GF-D8 (cell line): Measurements from ENCODE around the gene CCDC144A.
"Not testable (repeated sequence)": the region's sequence is repeated elsewhere in the genome, so short reads cannot be mapped to it uniquely, and the experiment has no call there.

Experiments used
- DNase-seq: peaks from one replicate; lab custom pipeline; 2025; lab: John Stamatoyannopoulos, UW

CCDC144A gene

DNA sequence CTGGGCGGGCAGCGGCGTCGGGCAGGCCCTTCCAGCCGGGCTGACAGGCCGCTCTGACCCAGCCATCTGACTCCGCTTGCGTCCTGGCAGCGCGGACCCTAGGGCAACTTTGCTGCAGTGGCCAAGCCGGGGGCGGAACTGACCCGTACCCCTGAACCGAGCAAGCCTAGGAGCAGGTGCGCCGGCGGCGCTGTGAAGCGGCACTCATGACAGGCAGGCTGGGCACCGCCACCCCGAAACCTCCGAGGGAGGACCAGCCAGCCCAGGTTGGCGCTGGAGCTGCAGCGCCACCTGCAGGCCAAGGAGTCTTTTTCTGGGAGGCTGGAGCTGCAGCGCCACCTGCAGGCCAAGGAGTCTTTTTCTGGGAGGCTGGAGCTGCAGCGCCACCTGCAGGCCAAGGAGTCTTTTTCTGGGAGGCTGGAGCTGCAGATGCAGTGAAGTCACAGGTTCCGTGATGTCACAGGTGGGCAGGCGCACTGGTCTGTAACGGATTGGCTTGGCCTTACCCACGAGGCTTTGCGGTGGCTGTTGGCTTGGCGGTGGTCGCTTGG, at the start of gene CCDC144A:
Gene CCDC144A (plus strand): TSS at position 511 of the 551 bp plus-strand sequence. CDS start 160 bp downstream, outside the sequence.
- not testable (repeated sequence) for DNase-seq

DNA sequence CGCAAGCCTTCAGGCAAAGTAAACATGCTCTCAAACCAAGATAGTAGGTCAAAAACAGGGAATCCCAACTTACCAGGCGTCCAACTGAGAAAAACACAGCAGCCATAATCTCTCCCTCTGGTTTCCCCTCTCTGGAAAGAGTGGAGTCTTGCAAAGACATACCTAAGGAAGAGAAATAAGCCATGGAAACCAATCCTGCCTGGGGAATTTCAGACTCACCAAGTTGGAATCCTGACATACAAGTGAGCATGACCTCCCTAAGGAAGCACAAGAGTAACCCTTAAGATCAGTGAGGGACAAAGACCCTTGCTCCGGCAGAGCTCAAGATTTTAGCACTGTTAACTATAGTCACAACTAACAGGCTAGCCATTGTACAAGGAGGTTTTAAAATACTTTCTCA, 40.5 kb upstream of the CCDC144A start:
- DNase-seq, result no peak

- DNase-seq, result no peak
Measured at GRCh38 chr17:16652252-16652651, 37.8 kb upstream of the CCDC144A start.

DNA sequence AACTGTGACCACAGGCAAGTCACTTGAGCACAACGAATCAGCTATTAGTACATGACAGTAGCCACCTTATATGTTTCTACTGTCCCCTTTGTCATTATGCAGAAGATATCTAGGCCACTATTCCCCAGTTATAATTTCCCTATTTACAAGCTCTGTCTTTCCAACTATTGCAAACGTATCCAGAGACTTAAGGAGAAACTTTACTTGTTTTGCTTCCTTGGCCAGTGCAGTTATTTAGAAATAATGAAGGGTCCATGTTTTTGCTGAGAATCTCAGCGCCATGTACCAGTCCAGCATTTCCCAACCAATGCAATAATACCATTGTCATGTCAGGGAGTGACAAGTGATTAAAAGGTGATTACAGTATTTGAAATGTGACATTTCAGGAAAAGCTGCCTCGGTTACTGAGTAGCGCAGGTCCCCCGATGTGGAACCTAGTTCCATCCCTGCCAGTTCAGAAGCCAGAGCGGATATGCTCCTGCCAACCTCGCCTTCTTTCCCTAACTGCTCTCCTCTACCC, 37.1 kb upstream of the CCDC144A start:
- no peak for DNase-seq

GRCh38 chr17:16653367-16654041, 36.5 kb upstream of the CCDC144A start, which contains the start of gene ZNF624:
Gene ZNF624 (minus strand): TSS chr17:16653850.
- DNase-seq, result peak; percentile 64

DNA sequence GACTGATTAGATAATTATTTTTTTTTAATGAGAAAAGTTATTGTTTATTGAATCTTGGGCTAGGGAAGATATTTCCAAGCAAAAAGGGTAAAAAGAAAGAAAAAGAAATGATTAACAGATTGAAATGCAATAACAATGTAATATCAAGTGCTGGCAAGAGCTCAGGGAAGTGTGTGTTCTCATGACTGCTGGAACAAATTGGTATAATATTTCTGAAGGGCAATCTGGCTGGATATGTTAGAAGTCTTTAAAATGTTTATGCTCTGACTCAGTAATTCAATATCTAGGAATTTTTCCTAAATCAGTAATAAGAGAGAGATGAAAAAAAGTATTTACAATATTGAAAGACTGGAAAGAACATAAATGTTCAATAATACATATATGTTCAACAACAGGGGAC, 28.8 kb upstream of the CCDC144A start:
- no peak for DNase-seq

- no peak for DNase-seq
Measured at GRCh38 chr17:16662936-16663335, 27.1 kb upstream of the CCDC144A start.

GRCh38 chr17:16666553-16666906, 23.5 kb upstream of the CCDC144A start:
- DNase-seq, result not testable (repeated sequence)

GRCh38 chr17:16666907-16667636, 23.0 kb upstream of the CCDC144A start:
- DNase-seq, result not testable (repeated sequence)

DNA sequence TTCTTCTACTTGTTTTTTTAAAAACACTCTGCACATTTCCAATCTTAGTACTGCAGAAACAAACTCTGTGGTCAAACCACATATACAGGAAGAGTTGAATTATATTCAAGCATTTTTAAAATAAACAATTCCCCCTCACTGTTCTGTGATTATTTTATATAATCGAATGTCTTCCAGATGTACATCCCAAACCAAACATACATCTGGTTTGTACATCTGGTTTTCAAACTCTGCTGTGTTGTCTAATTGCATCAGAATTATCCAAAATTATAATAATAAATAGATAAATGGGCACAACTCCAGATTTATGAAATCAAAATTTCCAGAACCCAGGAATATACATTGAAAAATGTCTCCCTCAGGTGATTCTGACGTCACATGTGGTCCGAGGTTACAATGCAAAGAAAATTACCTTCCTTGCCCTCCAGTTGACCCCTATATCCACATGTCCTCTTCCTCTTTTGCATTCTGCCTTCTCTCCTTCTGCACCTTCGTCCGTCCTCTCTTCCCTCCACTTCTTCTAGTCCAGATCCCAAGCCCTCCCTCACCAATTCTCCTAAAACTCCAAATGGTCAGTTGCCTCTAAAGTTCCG, 13.3 kb upstream of the CCDC144A start:
- DNase-seq, result no peak

- DNase-seq, result not testable (repeated sequence)
Measured at GRCh38 chr17:16683290-16684138, 6.5 kb upstream of the CCDC144A start.

DNA sequence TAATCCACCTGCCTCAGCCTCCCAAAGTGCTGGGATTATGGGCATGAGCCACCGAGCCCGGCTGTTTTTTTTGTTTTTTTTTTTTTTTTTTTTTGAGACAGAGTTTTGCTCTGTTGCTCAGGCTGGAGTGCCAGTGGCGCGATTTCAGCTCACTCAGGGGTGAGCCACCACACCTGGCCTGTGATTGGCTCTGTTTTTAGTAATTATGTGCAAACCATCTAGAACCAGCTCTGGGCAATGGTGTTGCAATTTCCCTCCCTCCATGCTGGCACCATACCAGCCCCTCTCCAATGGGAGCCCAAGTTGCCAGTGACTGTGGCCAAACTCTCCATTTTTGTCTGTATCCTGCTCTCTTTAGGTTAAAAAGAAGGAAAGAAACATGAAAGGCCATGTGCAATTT, 4.0 kb upstream of the CCDC144A start:
- DNase-seq, result not testable (repeated sequence)

GRCh38 chr17:16687151-16687550, 2.9 kb upstream of the CCDC144A start:
- DNase-seq, result not testable (repeated sequence)

- DNase-seq, result not testable (repeated sequence)
Measured at GRCh38 chr17:16690447-16690846, 406 bp downstream of the CCDC144A start.

DNA sequence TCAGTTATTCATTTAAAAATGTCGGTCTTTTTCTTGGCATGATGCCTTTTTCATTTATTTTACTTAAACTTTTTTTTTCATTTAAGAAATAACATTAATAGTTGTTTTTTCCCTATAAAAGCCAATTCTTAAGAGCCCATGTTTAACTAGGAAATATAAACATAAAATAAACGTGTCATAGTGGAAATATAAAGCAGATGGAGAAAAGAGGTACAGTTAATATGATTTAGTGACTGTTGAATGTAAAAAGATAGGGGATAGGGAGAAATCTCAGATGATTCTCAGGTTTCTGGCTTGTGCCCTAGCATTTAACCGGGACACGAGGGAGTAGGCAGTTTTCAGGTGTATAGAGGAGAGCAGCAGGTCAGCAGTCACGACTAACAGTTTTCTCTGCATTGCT, 7.6 kb downstream of the CCDC144A start:
- DNase-seq, result not testable (repeated sequence)

DNA sequence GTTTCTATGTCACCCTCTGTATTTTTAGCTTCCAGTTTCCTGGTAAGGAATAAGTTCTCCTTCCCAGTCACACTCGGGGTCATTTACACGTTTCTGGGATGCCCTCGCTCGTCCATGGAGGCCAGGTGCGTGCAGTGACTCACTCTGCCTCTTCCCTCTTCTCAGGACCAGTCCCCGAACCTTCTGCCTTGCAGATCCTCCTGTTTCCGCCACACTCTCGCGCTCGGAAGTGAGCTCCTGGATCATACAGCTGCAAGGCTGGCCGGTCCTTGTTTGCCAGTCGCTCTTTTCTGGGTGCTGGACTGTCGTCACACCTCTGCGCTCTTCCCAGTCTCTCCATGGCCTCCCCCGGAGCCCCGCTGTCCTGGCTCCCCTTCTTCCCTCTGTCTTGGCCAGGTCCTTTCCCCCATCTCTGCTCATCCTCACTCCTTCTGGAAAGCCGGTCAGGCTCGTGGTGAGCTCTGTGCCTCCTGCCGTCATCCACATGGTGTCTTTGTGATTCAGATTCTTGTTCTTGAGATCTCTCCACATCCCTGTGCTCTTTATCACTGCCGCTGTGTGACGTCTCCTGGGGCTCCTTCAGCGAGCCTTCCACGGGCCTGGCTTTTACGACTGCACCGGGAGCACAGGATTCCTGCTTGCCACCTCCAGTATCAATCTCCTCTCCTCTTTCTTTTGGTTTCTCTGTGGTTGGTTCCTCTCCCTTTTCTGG, 55.6 kb downstream of the CCDC144A start:
- not testable (repeated sequence) for DNase-seq

- DNase-seq, result not testable (repeated sequence)
Measured at GRCh38 chr17:16746571-16746970, 56.5 kb downstream of the CCDC144A start.

DNA sequence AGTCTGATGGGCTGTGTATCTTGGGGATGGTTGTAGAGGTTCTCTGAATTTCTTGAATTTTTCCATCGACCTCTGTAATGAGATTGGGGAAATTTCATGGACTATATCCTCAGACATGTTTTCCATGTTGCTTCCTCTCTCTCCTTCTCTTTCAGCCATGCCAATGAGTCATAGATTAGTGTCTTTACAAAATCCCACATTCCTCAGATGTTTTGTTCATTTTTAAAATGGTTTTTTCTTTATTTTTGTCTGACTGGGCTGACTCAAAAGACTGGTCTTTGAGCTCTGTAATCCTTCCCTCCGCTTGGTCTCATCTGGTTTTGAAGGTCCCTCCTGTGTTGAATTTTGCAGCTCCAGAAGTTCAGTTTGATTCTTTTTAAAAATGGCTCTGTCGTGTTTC, 60.5 kb downstream of the CCDC144A start:
- DNase-seq, result not testable (repeated sequence)

DNA sequence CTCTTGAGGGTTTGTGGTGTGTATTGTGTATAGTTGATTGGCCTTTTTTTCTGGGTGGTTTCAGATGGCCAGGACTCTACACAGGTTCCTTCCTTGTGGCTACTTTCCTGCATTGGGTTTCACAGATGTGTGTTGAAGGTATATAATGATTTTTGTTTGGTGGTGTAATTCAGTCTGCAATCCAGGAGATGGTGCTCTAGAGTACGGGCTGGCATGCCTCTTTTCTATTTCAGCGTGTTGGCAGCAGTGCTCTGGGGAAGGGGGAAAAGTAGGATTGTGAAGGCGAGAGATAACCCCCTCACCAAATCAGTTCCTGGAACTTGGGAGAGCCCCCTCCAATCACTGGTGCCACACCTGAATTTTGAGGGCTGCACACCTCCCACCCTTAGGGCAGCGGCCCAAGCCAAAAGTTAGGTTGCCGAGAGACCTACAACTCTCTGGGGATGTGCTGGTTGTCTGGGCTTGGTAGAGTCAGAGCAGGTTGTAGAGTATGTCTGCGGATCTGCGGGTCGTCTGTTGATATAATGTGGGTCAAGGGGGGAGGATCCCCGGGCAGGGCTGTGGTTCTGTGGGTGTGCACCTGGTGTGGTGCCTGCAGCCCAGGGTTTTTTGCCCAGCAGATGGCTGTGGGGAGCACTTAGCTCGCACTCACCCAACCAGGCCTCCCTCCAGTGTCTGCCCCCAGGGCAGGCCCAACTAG, 61.3 kb downstream of the CCDC144A start:
- DNase-seq, result not testable (repeated sequence)

DNA sequence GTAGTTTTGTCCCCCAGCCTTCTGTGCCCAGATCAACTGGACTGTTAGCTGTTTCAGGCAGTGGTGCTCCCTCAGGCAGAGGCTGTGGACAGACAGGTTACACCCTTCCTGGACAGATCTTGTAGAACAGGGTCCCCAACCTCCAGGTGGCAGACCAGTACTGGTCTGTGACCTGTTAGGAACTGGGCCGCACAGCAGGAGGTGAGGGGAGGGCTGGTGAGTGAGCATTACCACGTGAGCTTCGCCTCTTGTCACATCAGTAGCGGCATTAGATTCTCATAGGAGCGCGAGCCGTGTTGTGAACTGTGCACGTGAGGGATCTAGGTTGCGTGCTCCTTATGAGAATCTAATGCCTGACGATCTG, 61.9 kb downstream of the CCDC144A start:
- not testable (repeated sequence) for DNase-seq
